IMR-90 (cell line): Measurements from ENCODE around the gene SLCO2B1. TPM values are rescaled to one million over a fixed set of nuclear protein-coding genes. Genes with fewer than 3 reads are reported as not detected.

Source experiments
- ATAC-seq: fragments of 200-7000 bp; cut with Tn5 transposase; 2 replicates; pipeline ENCODE4 v1.9.1; 2020; ENCODE audit warnings: low read depth, mild to moderate bottlenecking, moderate library complexity
- BruUV-seq: library from RNA; stranded (reverse); fragments of 400-500 nt; replicated peaks from 2 replicates; lab custom pipeline; 2021; lab: Mats Ljungman, UMichigan
- CTCF ChIA-PET: fragments of 300-600 bp; formaldehyde crosslinking; extraction: SDS; loops from one replicate; lab custom pipeline; 2021; ENCODE audit warnings: antibody characterized with exemption; lab: Yijun Ruan, JAX
- POLR2A ChIA-PET: fragments of 300-600 bp; sonication (Branson Sonifier 250); formaldehyde crosslinking; loops from one replicate; lab custom pipeline; 2022; ENCODE audit warnings: antibody characterized with exemption; ENCODE audit not compliant: unreplicated experiment; lab: Charles Lee
- DNase-seq: peaks from one replicate; pipeline ENCODE4 v3.0.0; 2013
- H2AFZ ChIP-seq: replicated peaks from 2 replicates; pipeline ENCODE3; 2013; ENCODE audit warnings: low read length, mild to moderate bottlenecking; ENCODE audit not compliant: poor library complexity
- H2AK5ac ChIP-seq: 2 replicates; pipeline ENCODE4 v1.6.1; 2013; ENCODE audit warnings: low read depth, low read length, inconsistent platforms
- H2AK9ac ChIP-seq: replicated peaks from 2 replicates; pipeline ENCODE3; 2013; ENCODE audit warnings: mild to moderate bottlenecking, low read depth, low read length, moderate library complexity; ENCODE audit not compliant: poor library complexity
- H2BK120ac ChIP-seq: 2 replicates; pipeline ENCODE4 v1.6.1; 2013; ENCODE audit warnings: low read depth, low read length, inconsistent platforms
- H2BK15ac ChIP-seq: 3 replicates; pipeline ENCODE4 v1.6.1; 2013; ENCODE audit warnings: low read depth, low read length, inconsistent platforms
- H2BK20ac ChIP-seq: 2 replicates; pipeline ENCODE4 v1.6.1; 2013; ENCODE audit warnings: low read depth, mild to moderate bottlenecking, inconsistent platforms, low read length, moderate library complexity
- H2BK5ac ChIP-seq: 2 replicates; pipeline ENCODE4 v1.6.1; 2013; ENCODE audit warnings: mild to moderate bottlenecking, low read depth, low read length, inconsistent platforms; ENCODE audit not compliant: poor library complexity, severe bottlenecking
- H3K14ac ChIP-seq: replicated peaks from 2 replicates; pipeline ENCODE4 v1.6.1; 2013; ENCODE audit warnings: low read depth, low read length, inconsistent platforms
- H3K18ac ChIP-seq: 2 replicates; pipeline ENCODE4 v1.6.1; 2013; ENCODE audit warnings: low read depth, low read length, control low read depth
- H3K23ac ChIP-seq: 2 replicates; pipeline ENCODE4 v1.6.1; 2013; ENCODE audit warnings: low read depth, low read length, inconsistent platforms
- H3K27ac ChIP-seq: 2 replicates; pipeline ENCODE4 v1.5.1; 2013; ENCODE audit warnings: mild to moderate bottlenecking, control low read depth, low read length; ENCODE audit not compliant: insufficient read depth
- H3K27me3 ChIP-seq: 2 replicates; pipeline ENCODE4 v1.6.1; 2013; ENCODE audit warnings: low read length; ENCODE audit not compliant: control insufficient read depth, insufficient read depth
- H3K36me3 ChIP-seq: 2 replicates; pipeline ENCODE4 v1.6.1; 2013; ENCODE audit warnings: low read length, mixed read lengths; ENCODE audit not compliant: control insufficient read depth, insufficient read depth
- H3K4ac ChIP-seq: 2 replicates; pipeline ENCODE4 v1.6.1; 2013; ENCODE audit warnings: low read depth, low read length, inconsistent platforms
- H3K4me1 ChIP-seq: 2 replicates; pipeline ENCODE4 v1.6.1; 2013; ENCODE audit warnings: low read length, mixed read lengths; ENCODE audit not compliant: control insufficient read depth, insufficient read depth
- H3K4me2 ChIP-seq: 2 replicates; pipeline ENCODE4 v1.6.1; 2013; ENCODE audit warnings: low read depth, mild to moderate bottlenecking, control low read depth, low read length, moderate library complexity
- H3K4me3 ChIP-seq: 2 replicates; pipeline ENCODE4 v1.5.1; 2013; ENCODE audit warnings: low read depth, mild to moderate bottlenecking, control low read depth, low read length, moderate library complexity; ENCODE audit not compliant: insufficient read depth
- H3K56ac ChIP-seq: 2 replicates; pipeline ENCODE4 v1.6.1; 2013; ENCODE audit warnings: low read length, inconsistent platforms; ENCODE audit not compliant: insufficient read depth; ENCODE audit errors: extremely low read depth
- H3K79me1 ChIP-seq, 2 experiments: 2 replicates each; pipeline ENCODE4 v1.6.1; 2013; ENCODE audit warnings: low read length in 2 of 2, inconsistent platforms in 1 of 2, low read depth in 1 of 2
- H3K9ac ChIP-seq: 2 replicates; pipeline ENCODE4 v1.6.1; 2013; ENCODE audit warnings: low read depth, low read length, control low read depth
- H3K9me1 ChIP-seq: 2 replicates; pipeline ENCODE4 v1.6.1; 2013; ENCODE audit warnings: low read length, inconsistent platforms; ENCODE audit not compliant: insufficient read depth
- H3K9me3 ChIP-seq: 2 replicates; pipeline ENCODE4 v1.6.1; 2013; ENCODE audit warnings: low read length; ENCODE audit not compliant: control insufficient read depth, insufficient read depth
- H4K20me1 ChIP-seq: 2 replicates; pipeline ENCODE4 v1.6.1; 2013; ENCODE audit warnings: low read length, inconsistent platforms; ENCODE audit not compliant: insufficient read depth
- H4K5ac ChIP-seq: 2 replicates; pipeline ENCODE4 v1.6.1; 2013; ENCODE audit warnings: mild to moderate bottlenecking, low read depth, low read length, control low read depth
- H4K8ac ChIP-seq, 2 experiments: 2 replicates each; pipeline ENCODE4 v1.6.1; 2013; ENCODE audit warnings: low read depth in 2 of 2, low read length in 2 of 2, control low read depth in 1 of 2, inconsistent platforms in 1 of 2
- H4K91ac ChIP-seq: 2 replicates; pipeline ENCODE4 v1.6.1; 2013; ENCODE audit warnings: low read depth, low read length, inconsistent platforms; ENCODE audit not compliant: insufficient read depth
- CHD1 ChIP-seq: IDR thresholded peaks from 2 replicates; pipeline ENCODE4 v1.6.1; 2012; ENCODE audit warnings: low read depth, low read length, improper control_type of control experiment
- FOS ChIP-seq: fragments of 150-350 bp; IDR thresholded peaks from 2 replicates; pipeline ENCODE4 v1.6.1; 2016; ENCODE audit warnings: low read depth, low read length
- MAFK ChIP-seq: IDR thresholded peaks from 2 replicates; pipeline ENCODE4 v1.6.1; 2012; ENCODE audit warnings: low read depth, low read length, improper control_type of control experiment
- POLR2A ChIP-seq: IDR thresholded peaks from 2 replicates; pipeline ENCODE4 v1.6.1; 2012; ENCODE audit warnings: mild to moderate bottlenecking, low read depth, low read length
- RAD21 ChIP-seq: IDR thresholded peaks from 2 replicates; pipeline ENCODE4 v1.6.1; 2012; ENCODE audit warnings: low read length, improper control_type of control experiment
- RFX5 ChIP-seq: IDR thresholded peaks from 2 replicates; pipeline ENCODE4 v1.8.0; 2012; ENCODE audit warnings: low read depth, mild to moderate bottlenecking, low read length, moderate library complexity
- WGBS, 2 experiments: methylation state at CpG; one replicate each; pipeline versions ENCODE4 v1.1.5 to v1.1.7; 2013; ENCODE audit warnings: missing lambda C conversion rate in 2 of 2; ENCODE audit not compliant: insufficient read length in 1 of 2; ENCODE audit errors: extremely low coverage in 2 of 2; 5-methylcytosine and 5-hydroxymethylcytosine counted together
- dilution Hi-C: fragments of 300-500 bp; cut with HindIII; formaldehyde crosslinking; loops from one replicate; pipeline ENCODE4 v1.14.3; 2018; ENCODE audit warnings: low sequenced_read_pairs; ENCODE audit not compliant: unreplicated experiment
- in situ Hi-C: fragments of 300-500 bp; cut with MboI; formaldehyde crosslinking; loops from 3 replicates; pipeline ENCODE4 v1.14.3; 2019; ENCODE audit warnings: low sequenced_read_pairs, inconsistent platforms, mixed read lengths
- intact Hi-C: fragments of 100-400 bp; cut with micrococcal nuclease; formaldehyde crosslinking; loops from 2 replicates; pipeline ENCODE4 v1.10.0; 2022
- polyA plus RNA-seq, 3 experiments: library from polyadenylated mRNA; depleted of rRNA; stranded (reverse); fragments of >200 nt; gene quantifications; 2 replicates each; pipeline ENCODE4 v1.2.3, GENCODE V29; 2012; ENCODE audit warnings: low replicate concordance in 1 of 3
- total RNA-seq: library from RNA; depleted of rRNA; stranded (reverse); fragments of >200 nt; gene quantifications from 2 replicates; pipeline ENCODE4 v1.2.3, GENCODE V29; 2012
- TF ChIP-seq, protein P1 (sequence below): fragments of 150-350 bp; IDR thresholded peaks from 2 replicates; pipeline ENCODE4 v1.6.1; 2017; ENCODE audit warnings: mild to moderate bottlenecking, antibody characterized with exemption, low read length, low read depth
- TF ChIP-seq, protein P2 (sequence below): fragments of 150-350 bp; IDR thresholded peaks from 2 replicates; pipeline ENCODE4 v1.6.1; 2016; ENCODE audit warnings: low read depth, mild to moderate bottlenecking, low read length, moderate library complexity, borderline replicate concordance

SLCO2B1 gene
- total and polyA plus RNA-seq, 2 of the 4 experiments (the other 2 are of a cell fraction): not detected

DNA sequence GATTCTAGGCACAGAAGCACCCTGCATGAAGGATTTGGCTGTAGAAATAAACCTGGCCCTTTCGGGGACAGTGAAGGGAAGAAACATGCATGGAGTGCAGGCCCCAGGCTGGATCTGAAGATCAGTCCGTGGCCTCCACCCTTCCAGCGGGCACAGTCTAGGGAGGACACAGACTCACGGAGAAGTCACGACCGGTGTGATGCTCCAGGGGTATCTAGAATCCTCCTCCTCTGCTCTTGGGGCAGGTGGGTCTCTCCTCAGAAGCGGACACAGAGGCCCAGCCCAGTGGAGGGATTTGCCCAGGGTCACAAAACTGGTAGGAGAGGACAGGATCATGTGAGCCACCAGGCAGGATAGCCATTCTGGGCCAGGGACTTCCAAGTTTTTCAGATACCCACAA, 22.4 kb downstream of the SLCO2B1 start:
- Histone ChIP-seq H3K56ac (no peak overlapping the region), H4K20me1 (no peaks in the 10 kb centered on the region), H3K18ac (no peak overlapping the region), H4K91ac (no peak overlapping the region), H3K4me2 (no peak overlapping the region), H3K23ac (no peak overlapping the region), H2BK5ac (no peak overlapping the region), H3K4ac (no peak overlapping the region), H3K79me1 (no peaks in the 10 kb centered on the region), H4K8ac (no peak overlapping the region), H3K4me1 (no peaks in the 10 kb centered on the region), H3K14ac (no peak overlapping the region), H2BK20ac (no peak overlapping the region), H2AFZ (no peak overlapping the region), H4K5ac (no peak overlapping the region), H3K27ac (no peak overlapping the region), H3K27me3 (peaks cover 59% of the 10 kb centered on the region), H2BK120ac (no peak overlapping the region), H3K9ac (no peak overlapping the region), H2AK9ac (no peak overlapping the region), H2AK5ac (no peak overlapping the region), H3K4me3 (no peak overlapping the region), H3K36me3 (no peaks in the 10 kb centered on the region), H2BK15ac (no peak overlapping the region), H3K9me1 (peaks cover 3% of the 10 kb centered on the region; the same call in 1 of the 2 replicates), H3K9me3 (no peaks in the 10 kb centered on the region)
- no peak for ATAC-seq
- ChIA-PET CTCF (no interaction called here), POLR2A (no interaction called here)
- dilution Hi-C loops: no loop called here
- DNase-seq: no peak
- TF ChIP-seq, protein P1, sequence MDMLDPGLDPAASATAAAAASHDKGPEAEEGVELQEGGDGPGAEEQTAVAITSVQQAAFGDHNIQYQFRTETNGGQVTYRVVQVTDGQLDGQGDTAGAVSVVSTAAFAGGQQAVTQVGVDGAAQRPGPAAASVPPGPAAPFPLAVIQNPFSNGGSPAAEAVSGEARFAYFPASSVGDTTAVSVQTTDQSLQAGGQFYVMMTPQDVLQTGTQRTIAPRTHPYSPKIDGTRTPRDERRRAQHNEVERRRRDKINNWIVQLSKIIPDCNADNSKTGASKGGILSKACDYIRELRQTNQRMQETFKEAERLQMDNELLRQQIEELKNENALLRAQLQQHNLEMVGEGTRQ: no peak
- TF ChIP-seq MAFK: no peak
- no peak for TF ChIP-seq CHD1
- TF ChIP-seq FOS: no peak
- TF ChIP-seq RFX5: no peak
- TF ChIP-seq POLR2A: no peak
- TF ChIP-seq RAD21: no peak
- TF ChIP-seq, protein P2, sequence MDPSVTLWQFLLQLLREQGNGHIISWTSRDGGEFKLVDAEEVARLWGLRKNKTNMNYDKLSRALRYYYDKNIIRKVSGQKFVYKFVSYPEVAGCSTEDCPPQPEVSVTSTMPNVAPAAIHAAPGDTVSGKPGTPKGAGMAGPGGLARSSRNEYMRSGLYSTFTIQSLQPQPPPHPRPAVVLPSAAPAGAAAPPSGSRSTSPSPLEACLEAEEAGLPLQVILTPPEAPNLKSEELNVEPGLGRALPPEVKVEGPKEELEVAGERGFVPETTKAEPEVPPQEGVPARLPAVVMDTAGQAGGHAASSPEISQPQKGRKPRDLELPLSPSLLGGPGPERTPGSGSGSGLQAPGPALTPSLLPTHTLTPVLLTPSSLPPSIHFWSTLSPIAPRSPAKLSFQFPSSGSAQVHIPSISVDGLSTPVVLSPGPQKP: no peak
- BruUV-seq: no TSS peak
- intact Hi-C loops: no loop called here
- 60% methylated on average over 1 of the region's 7 CpGs; no CpG with 5 or more reads in 1 of the 2 experiments for WGBS, 2 experiments
- in situ Hi-C loops: no loop called here
